Measurements from ENCODE around the gene DND1.

DND1 gene

GRCh38 chr5:140707812-140708211 is 34.4 kb upstream of the DND1 start:
- no peak overlapping the region for H3K4me3 ChIP-seq (ENCODE audit: low read depth, low read length)
- no peak for DNase-seq (ENCODE audit: low read depth)
- TF ChIP-seq, protein P1, sequence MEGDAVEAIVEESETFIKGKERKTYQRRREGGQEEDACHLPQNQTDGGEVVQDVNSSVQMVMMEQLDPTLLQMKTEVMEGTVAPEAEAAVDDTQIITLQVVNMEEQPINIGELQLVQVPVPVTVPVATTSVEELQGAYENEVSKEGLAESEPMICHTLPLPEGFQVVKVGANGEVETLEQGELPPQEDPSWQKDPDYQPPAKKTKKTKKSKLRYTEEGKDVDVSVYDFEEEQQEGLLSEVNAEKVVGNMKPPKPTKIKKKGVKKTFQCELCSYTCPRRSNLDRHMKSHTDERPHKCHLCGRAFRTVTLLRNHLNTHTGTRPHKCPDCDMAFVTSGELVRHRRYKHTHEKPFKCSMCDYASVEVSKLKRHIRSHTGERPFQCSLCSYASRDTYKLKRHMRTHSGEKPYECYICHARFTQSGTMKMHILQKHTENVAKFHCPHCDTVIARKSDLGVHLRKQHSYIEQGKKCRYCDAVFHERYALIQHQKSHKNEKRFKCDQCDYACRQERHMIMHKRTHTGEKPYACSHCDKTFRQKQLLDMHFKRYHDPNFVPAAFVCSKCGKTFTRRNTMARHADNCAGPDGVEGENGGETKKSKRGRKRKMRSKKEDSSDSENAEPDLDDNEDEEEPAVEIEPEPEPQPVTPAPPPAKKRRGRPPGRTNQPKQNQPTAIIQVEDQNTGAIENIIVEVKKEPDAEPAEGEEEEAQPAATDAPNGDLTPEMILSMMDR (IDR thresholded peaks at IDR 0.05; ENCODE audit: low read depth, low read length, missing control alignments) = no peak

DNA sequence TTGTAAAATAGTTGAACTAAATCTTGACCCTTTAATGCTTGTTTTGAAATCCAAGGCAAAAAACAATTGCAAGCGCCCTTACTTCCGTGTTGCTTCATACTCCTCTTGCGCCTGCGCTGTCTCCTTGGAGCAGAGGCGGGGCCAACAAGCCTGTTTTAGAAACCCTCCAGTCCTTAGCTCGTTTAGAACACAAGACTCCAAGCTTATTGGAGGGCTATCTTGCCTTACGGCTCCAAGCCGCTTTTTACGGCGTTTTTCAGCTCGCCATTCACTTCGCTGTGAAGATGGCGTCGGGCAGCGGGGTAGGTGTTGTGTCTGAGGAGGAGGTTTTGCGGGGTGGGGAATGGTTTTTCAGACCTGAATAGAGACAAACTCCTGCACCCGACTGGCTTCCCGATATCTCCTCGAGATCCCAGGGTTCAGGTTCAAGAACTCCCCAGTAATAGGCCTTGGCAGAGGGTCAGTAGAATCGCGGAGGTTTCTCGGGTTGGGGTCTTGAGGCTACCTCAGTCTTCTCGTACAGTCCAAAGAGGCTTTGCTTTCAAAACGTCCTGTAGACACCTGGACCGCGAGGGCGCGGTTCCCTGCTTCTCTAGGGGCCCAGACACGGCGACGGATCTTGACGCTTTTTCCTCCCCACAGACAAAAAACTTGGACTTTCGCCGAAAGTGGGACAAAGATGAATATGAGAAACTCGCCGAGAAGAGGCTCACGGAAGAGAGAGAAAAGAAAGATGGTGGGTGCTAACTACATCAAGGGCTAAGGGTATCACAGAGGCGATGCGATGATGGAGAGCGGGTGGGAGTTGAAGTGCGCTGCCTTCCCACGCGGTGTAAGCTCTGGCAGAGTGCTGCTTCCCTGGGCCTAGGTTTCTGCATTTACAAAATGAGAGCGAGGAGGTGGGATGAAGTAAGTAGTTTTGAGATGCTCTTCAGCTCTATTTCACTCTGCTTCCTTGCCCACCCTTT is 27.1 kb upstream of the DND1 start, which contains the start of gene ZMAT2:
TSS of gene ZMAT2 (plus strand) at position 271 of the 968 bp plus-strand sequence. CDS start at position 285, 14 bp downstream.
- DNase-seq (ENCODE audit: low read depth) = peak; percentile 97
- H3K4me3 ChIP-seq (ENCODE audit: low read depth, low read length) = peak within 1 kb of the TSS; percentile 76
- TF ChIP-seq, protein P1 (IDR thresholded peaks at IDR 0.05; ENCODE audit: low read depth, low read length, missing control alignments) = no peak

DNA sequence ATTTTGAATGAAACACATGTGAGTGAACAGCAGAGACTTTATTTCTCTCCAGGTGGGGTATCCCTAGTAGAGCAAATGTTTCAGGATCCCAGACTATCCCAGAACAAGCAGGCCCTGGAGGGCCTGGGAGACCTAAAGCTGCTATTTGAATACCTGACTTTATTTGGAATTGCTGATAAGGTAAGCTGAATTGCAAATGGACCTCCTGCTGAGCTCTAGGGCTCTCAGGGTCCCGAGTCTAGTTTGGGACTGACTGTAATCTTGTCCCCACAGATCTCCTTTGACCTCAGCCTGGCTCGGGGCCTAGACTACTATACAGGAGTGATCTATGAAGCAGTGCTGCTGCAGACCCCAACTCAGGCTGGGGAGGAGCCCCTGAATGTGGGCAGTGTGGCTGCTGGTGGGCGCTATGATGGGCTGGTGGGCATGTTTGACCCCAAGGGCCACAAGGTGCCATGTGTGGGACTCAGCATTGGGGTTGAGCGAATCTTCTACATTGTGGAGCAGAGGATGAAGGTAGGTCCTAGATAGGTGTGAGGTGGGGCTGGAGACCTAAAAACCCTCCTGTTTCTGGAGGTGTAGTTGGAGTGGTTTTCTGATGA is 23.6 kb upstream of the DND1 start:
- no peak for DNase-seq (ENCODE audit: low read depth)
- no peak overlapping the region for H3K4me3 ChIP-seq (ENCODE audit: low read depth, low read length)
- TF ChIP-seq, protein P1 (IDR thresholded peaks at IDR 0.05; ENCODE audit: low read depth, low read length, missing control alignments) = no peak

DNA sequence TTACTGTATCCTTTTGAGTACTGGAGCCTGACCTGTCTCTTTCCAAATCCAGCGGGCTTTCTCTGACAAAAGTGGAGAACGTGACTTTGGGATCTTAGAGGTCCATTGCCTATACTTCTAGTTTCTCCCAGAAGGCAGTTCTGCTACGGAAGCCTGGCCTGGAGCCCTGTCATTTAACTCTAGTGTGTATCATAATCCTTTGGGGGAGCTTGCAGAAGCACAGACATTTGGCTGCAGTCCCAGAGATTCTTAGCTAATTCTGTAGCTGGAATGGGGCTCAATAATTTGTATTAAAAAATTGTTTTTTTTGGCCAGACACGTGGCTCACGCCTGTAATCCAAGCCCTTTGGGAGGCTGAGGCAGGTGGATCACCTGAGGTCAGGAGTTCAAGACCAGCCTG is 20.9 kb upstream of the DND1 start:
- no peak for DNase-seq (ENCODE audit: low read depth)
- no peak overlapping the region for H3K4me3 ChIP-seq (ENCODE audit: low read depth, low read length)
- TF ChIP-seq, protein P1 (IDR thresholded peaks at IDR 0.05; ENCODE audit: low read depth, low read length, missing control alignments) = no peak

DNA sequence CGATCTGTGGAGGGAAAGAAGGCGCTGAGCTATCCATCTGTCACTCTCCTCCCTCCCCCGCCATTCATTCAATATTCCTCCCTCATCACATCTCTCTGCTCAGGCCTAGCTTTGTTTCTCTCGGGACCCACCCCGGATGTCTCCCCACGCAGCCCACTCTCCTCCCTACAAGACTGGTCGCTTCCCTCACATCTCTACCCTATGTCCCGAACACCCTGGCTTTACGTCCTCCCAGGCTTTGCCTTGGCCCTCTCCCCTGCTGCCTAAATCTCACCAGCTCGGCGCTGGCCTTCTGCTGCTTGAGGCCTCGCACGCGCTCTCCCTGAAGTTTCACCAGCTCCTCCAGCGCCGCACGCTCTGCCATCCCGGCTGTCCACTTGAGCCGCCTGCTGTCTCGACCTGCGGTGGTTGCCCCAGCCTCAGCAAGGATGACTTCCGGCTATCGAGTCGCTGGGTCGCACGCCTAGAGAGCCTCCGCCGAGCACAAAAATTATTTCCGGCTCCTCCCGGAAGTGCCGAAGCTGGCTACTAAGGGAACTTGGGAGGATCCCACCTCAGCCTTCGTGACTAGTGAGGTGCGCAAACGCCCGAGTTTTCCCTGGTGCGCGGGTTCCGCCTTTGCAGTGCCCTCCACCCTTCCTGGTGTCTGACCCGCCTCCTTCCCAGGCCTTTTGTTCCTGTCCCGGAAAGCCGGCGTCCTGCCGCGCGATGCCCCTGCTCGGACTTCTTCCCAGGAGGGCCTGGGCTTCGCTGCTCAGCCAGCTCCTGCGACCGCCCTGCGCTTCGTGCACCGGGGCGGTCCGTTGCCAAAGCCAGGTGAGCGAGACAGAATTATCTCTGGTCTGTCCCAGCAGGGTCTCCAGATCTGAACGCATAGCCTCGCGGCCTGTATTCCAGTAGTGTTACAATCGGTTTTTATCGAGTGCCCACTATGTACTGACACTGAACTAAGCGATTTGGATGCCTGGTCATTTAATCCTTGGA is 17.9 kb upstream of the DND1 start, which contains the start of the genes HARS1 and HARS2:
TSS of gene HARS1 (minus strand) at position 430 of the 984 bp plus-strand sequence. CDS start at position 364, 66 bp downstream.
TSS of gene HARS2 (plus strand) at position 515 of the 984 bp plus-strand sequence. CDS start at position 709, 194 bp downstream.
- H3K4me3 ChIP-seq (ENCODE audit: low read depth, low read length) = peak within 1 kb of the TSS; percentile 89
- peak; percentile 83 for DNase-seq (ENCODE audit: low read depth)
- TF ChIP-seq, protein P1 (IDR thresholded peaks at IDR 0.05; ENCODE audit: low read depth, low read length, missing control alignments) = no peak

DNA sequence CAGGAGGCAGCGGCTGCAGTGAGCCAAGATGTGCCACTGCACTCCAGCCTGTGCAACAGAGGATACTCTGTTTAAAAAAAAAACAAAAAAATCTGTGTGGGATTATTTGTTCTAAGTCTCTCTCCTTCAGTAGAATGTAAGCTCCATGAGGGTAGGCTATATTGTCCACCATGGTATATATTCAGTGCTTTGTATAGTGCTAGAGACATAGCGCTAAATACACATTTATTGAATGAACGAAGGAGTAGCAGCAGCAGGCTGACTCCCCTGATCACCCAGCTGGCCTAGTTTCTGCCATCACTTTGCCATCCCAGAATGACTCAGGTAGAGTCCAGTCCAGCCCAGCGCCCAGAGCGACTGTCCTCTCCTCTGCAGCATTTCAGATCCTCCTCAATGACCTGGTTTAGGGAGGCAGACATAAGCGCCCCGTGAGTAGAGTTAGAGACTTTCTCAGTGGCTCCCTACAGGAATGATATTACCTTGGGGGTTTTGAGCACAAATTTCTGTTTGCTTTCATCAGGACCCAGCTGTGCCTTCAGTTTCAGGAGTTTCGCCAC is 17.1 kb upstream of the DND1 start:
- DNase-seq (ENCODE audit: low read depth) = no peak
- H3K4me3 ChIP-seq (ENCODE audit: low read depth, low read length) = peak overlapping the region; percentile 89
- TF ChIP-seq, protein P1 (IDR thresholded peaks at IDR 0.05; ENCODE audit: low read depth, low read length, missing control alignments) = no peak
